Stimulated activated CD8-positive, alpha-beta memory T cell treated with anti-CD3 and anti-CD28 coated beads, Interleukin-12 subunit alpha, Interleukin-12 subunit beta, amount 100 ng/mL, for 24 hours (primary cell): ENCODE measurements around the gene CECR2.

Source experiments
- DNase-seq: peaks from one replicate; pipeline ENCODE4 v3.0.0-alpha.2; 2020; ENCODE audit errors: extremely low read depth

Gene CECR2

DNA sequence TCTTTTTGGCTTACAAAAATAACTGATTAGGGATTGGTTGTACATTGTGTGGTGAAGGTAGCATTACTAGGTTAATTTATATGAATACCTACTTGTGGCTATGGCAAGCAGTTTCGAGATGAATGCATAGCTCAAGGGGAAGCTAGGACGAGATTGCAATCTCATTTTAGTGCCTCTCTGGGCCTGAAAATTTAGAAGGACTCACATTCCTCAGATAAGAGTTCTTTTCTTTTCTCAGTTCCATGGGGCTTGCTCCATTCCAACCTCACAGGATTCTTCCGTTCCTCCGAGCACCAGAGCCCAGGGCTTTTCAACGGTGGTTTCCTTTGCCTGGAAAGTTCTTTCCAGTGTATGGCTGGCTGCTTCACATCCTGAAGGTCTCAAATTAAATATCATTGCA, 82.1 kb downstream of the CECR2 start:
- no peak for DNase-seq

DNA sequence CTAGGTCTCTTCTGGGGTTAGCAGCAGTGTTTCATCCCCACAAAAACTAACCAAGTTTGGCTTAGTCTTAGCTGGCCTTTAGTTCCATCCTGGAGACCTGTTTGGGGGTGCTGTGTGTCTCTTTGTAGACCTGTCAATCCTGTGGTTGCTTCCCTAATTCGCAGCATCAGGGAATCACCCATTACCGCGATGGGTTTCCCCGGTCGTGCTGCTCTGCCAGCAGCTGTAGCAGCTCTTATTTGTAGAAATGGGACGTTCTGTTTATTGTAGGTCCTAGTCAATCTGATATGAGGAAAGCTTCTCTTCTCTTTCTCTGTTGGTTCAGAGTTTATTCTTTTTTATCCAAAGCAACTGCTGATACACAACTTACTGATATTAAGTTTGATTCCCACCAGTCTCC, 91.6 kb downstream of the CECR2 start:
- no peak for DNase-seq

DNA sequence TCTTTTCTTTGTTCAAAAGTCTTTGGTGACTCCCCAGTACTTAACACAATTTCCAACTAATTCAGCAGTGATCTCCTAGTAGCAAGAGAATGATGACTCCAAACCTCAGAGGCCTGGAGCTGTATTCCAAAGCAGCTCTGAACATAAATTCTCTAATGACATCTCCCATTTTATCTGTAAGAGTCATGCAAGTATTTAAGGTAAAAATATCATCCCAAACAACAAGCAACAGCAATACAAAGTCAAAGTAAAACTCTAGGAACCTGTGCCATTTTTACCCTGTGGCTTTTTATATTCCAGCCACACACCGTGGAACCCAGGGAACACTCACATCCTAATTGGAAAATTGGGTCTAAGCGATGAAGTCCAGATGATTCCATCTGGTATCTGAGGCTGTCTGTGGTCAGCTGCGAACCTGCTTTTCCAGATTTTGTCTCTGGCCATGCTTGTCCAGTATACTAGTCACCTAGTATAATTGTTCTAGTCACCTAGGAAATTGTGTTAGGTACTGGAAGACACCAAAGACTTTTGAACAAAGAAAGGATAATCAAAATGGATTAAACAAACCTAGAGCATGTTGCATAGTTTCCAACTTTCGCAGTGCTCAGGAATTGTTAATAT, 101.7 kb downstream of the CECR2 start:
- DNase-seq: no peak

DNA sequence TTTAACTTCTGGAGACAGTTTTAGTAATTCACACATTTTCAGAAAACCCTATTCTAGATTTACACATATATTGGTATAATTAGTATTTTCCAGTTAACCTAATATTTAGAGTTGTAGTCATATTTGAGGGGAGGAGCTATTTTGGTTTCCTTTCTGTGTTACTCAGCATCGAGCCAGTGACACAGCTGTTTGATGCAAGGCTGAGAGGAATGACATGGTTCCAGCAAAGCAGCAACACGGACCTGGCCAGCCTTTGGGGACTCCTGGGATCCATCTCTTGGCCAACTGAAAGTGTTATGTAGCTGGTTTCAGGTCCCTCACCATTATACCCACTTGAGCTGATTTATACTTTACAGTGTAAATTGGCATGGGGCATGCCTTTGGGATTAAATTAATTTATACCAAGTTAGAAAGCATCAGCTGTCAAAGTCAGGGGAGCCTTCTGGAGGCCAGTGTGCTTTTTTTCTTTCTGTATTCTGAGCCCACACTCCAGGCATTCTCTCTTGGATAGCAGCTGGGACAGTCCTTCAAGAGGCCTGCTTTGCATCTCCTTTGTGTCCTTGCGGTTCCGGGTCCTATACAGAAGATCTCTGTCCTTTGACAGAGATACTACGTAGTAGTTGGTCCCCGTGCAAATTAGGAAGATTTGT, 102.8 kb downstream of the CECR2 start:
- no peak for DNase-seq

DNA sequence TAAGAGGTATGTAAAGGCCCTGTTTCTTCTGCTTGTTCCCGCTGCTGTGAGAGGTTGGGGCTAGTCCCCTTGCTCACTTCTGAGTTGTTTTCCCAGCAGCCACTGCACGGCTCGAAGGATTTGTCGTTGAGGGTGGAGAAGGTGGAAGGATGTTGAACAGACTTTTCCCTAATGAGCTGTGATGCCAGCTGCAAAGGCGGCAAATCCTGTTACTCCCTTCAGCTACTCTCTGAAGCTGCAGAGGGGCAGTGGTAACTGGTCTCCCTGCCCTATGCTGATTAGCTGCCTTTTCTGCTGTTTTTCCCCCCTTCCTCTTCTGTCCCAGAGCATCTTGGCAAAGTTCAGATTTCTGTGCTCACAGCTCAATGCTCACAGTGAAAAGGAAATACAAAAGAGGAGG, 103.7 kb downstream of the CECR2 start:
- DNase-seq: no peak

DNA sequence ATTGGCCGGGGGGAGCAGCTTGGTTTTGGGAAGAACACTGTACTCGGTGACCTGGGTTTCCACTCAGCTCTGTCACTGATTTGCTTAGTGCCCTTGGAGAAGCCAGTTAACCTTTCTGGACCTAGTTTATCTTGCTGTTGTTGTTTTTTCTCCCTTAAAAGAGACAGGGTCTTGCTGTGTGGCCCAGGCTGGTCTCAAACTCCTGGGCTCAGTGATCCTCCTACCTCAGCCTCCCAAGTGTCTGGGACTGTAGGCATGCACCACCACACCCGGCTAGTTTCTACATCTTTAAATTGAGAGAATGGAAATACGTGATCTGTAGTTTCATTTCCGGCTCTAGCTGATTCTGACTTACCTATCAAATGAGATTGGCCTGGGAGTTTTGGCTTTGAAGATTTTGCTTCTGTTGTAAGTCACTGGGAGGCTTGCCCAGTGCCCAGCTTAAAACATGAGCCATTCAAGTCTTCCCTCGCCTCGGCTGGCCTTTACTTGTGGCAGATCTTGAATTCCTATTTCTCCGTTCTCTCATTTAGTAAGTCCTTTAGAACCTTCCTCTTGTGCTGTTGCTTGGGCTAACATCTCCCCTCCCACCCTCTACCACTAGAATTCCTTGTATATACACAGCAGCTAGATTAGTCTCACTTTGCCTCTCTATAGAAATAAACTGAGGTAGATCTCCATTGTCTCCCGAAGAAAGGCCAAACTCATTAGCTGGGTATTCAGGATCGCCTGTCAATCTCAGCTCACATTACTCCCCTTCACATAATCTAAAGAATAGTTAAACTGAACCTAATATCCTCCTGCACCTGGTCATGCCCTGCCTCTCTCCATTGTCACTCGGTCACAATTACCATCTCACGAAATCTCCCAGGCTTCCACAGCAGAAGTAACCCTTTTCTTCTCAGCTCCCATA, 106.3 kb downstream of the CECR2 start:
- DNase-seq: no peak

DNA sequence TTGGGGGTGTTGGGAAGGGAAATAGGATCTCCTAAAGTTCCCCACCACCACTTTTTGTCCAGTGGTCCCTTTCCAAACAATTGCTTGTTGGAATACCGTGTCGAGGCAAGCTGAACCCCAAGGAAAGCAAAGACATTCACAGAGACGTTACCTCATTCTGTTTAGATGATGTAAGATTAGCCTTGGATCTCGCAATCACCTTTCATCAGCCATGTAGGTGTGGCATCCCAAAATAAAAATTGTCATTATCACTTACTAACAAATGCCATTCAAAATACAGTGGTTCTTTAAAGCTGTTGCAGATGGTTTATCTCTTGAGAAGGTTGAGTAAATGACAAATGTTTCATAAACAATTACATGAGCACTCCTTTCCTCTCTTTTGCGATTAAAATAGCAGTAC, 107.6 kb downstream of the CECR2 start:
- DNase-seq: no peak

DNA sequence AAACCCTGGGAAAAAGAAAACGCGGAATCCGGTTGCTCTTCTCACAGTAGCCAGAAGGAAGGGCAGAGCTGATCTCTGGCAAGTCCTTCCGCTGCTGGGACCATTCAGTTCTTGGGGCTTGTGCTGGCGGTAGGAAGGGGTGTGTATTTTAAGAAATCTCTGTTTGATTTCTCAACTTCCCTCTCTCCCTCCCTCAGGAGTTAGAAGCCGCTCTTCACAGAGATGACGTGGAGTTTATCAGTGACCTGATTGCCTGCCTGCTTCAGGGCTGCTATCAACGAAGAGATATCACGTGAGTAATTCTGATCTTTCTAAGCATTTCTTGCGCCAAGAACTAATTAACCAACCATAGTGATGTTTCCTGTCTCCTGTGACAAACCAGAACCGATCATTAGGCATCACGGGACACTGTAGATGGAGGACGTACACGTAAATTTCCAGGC, 108.2 kb downstream of the CECR2 start:
- no peak for DNase-seq

DNA sequence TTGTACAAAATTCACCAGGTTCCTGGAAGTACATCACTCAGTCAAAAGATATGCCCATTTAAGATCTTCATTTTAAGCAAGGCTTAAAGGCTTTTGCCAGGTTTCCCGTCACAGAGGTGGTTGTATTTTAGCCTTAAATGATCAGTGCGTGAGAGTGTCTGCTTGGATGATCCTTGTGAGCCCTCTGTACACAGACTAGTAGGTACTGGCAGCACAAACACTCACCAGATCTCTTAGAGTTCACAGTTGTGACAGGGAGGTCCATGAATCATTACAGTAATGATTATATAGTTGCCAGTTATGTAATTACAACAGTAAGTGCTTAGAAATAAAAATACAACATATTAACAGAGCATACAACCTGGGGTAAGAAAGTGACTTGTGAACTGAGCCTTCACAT, 109.9 kb downstream of the CECR2 start:
- DNase-seq: no peak

DNA sequence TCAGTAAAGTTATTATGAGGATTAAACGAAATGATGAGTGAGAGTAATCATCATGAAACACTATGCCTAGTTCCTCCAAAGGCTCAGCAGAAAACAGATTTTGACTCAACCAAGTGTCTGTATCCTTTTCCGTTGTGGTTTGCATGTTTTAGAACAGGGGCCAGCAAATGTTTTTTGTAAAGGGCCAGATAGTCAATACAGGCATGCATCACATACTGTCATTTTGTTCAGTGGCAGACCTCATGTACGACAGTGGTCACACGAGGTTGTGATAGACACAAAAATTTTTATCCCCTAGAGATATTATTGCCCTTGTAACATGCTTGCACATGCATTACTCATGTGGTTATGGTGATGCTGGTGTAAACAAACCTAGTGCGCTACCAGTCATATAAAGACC, 112.2 kb downstream of the CECR2 start:
- no peak for DNase-seq

DNA sequence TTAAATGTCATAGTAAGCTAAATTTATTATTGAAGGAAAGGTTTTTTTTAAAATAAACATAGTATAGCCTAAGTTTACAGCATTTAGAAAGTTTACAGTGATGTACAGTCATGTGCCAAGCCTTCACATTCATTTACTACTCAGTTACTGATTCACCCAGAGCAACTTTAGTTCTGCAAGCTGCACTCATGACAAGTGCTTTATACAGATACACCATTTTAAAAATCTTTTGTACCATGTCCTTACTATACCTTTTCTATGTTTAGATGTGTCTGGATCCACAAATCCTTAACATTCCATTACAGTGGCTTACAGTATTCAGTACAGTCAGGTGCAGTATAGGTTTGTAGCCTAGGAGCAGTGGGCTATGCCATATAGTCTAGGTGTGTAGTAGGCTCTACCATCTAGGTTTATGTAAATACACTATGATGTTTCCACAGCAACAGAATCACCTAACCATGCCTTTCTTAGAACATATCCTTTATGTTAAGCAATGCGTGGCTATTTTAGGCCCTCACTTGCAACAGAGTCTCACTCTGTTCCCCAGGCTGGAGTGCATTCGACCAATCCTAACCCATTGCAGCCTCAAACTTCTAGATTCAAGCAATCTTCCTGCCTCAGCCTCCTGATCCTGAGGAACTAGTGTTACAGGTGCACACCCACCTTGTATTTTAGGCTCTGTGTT, 114.6 kb downstream of the CECR2 start:
- no peak for DNase-seq

DNA sequence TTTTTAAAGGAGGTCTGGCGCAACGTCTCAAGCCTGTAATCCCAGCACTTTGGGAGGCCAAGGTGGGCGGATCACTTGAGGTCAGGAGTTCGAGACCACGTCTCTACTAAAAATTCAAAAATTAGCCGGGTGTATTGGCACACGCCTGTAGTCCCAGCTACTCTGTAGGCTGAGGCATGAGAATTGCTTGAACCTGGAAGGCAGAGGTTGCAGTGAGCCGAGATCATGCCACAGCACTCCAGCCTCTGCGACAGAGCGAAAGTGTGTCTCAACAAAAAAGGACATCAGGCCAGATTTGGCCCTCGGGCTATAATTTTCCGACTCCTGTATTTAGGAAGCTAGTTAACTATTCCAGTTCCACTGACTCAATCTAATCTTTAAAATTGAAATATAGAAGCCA, 115.3 kb downstream of the CECR2 start:
- DNase-seq: no peak

DNA sequence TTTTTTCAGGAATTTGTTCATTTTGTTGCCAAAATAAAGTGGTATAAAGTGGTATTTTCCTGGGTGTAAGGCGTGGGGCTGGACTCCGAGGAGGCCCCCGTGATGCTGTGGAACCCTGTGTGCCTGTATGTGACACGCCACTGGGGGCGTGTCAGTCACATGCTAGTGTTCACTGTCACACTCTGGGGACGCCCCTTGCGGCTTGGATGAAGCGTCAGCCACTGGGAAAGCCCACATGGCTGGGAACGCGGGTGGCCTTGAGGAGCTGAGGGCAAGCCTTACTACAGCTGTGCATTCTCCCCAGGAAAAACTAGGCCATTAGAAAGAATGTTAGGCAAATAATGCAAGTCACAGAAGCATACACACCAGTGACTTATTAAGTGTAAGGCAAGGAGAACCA, 117.1 kb downstream of the CECR2 start:
- no peak for DNase-seq

DNA sequence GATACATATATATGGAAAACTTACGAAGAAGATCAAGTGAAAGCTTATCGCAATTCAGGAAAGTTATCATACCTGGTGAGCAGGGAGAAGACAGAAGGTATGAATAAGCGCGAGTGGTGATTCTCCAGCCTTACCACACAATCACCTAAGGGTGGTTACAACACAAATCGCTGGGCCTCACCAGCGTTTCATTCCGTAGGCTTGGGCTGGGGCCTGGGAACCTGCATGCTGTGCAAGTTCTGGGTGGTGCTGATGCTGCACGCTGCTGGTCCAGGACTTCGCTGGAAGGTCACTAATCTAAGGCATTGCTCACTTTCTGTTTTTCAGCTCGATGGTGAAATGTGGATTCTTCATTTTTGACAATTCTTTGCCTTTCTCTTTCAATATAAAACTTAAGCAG, 117.5 kb downstream of the CECR2 start:
- DNase-seq: no peak

DNA sequence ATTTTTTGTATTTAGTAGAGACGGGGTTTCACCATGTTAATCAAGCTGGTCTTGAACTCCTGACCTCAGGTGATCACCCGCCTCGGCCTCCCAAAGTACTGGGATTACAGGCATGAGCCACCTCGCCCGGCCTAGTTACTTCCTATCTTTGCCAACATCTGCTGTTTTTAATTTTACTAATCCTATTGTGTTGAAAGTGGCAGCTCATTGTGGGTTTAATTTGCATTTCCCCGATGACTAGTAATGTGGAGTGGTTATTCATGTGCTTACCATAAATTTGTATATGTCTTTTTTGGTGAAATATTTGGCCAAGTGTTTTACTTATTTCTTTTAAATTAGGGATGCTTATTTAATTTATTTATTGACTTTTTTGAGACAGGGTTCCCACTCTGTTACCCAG, 119.8 kb downstream of the CECR2 start:
- no peak for DNase-seq

DNA sequence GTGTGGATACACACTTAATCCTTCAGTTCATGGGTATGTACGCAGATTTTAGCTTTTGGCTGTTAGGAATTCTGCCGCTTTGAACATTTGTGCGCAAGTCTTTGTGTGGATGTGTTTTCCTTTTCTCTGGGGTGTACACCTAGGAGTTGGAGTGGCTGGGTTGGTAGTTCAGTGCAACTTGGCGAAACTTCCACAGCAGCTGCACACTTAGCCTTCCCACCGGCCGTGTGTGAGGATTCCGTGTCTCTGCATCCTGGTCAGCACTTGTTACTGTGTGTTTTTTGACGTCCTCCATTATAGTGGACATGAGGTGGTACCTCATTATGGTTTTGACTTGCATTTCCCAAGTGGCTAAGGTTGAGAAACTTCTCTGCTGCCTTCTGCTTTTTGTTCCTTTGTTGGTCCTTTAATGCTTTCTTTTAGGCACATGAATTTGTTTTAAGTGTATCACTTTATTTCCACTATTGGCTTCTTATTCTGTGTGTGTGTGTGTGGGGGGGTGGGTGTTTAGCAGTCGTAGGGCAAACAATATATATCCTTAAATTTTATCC, 121.9 kb downstream of the CECR2 start:
- no peak for DNase-seq

DNA sequence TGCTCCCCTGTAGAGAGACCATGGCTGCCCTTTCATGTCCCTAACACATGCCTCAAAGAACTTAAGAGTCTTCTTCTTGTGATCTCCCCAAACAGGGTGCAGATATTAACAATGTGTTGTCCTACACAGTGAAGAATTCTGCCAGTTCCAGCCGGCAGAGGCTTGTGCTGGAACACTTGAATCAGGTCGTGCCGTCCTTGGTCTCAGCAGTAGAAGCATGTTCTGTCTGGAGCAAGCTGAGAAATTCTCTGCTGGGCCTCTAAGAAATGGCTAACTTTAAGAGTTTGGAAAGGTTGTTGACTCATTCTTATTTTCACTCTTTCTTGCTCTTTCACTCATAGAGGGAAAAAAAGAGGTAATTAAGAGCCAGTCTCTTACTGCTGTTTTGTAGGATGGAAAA, 123.0 kb downstream of the CECR2 start:
- no peak for DNase-seq

DNA sequence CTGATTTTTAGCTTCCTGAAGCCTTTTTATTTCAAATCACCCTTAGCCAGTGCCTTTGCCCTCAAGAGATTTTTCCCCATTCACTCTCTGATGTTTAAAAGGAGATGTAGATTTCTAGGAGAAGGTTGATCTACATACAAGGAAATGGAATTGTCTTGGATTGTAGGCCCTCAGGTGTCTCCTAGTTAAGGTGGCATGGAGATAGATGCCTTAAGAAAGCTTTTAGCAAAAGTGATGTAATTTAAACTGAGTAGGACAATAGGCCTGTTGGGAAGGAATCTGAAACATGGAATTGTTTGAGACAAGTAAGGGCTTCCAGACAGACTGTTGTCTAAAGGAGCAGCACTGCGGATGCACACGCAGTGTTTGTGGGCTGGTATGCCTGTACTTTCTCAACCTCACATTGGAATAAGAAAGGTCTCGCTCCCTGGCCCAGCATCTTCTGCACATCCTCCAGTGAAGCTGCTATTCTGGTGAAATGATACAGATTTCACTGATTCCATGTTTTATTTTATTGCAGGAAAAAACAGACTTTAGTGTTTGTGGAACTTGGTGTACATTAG, 124.2 kb downstream of the CECR2 start:
- DNase-seq: no peak

DNA sequence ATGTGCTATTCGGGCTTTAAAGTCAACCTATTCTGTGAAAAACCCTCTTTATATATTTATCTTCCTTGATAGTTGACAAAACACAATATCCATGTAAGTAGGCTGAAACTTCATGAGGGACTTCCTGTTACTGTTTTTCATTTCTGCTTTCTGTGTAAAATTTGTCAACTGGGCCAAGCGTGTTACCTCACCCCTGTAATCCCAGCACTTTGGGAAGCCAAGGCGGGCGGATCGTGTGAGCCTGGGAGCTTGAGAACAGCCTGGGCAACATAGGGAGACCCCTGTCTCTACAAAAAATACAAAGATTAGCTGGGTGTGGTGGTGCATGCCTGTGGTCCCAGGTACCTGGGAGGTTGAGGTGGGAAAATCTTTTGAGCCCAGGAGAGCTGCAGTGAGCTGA, 127.6 kb downstream of the CECR2 start:
- DNase-seq: no peak

DNA sequence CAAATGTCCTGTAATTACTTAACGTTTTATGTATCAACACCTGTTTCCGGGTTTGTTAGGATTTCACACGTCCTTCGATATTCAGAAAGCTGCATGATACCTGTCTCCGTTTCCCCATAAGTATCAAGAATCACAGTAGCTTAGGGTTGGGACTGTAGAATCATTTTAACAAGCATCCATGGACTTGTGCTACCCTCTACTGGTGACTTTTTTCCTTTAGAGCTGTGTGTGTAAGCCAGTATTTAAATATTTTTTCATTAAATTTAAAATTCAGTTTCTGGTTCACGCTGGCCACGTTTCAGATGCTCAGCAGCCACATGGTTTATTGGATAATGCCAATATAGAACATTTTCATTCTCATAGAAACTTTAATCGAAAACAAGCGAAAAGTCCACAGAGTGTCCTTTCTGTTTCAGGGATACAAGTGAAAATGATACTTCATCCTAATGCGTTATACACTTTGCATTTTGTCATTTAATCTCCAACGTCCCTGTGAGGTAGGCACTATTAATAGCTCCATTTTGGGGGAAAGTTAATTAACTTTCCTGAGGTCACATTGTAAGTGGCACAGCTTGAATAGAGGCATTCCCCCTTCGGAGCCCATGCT, 132.5 kb downstream of the CECR2 start:
- DNase-seq: no peak

DNA sequence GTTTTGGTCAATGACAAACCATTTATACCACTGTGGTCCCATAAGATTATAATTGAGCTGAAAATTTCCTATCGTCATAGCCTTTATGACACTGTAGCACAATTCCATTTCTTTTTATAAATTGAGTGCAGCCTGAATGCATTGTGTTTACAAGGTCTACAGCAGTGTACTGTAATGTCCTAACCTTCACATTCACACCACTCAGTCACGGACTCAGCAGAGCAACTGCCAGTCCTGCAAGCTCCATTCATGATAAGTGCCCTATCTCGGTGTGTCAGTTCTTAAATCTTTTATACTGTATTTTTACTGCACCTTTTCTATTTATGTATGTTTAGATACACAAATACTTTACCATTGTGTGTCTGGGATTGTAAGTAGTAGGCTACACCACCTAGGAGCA, 138.8 kb downstream of the CECR2 start:
- DNase-seq: no peak
